ENCODE data around the gene ADAMTS2. TPM values are rescaled to one million over a fixed set of nuclear protein-coding genes. Genes with fewer than 3 reads are reported as not detected.

ADAMTS2 gene
- total RNA-seq, result 8.1 and 33.2 TPM in 2 replicates

GRCh38 chr5:179345433-179346321, at the start of gene ADAMTS2:
TSS of gene ADAMTS2 (minus strand) at chr5:179345461. CDS start at chr5:179345328, 133 bp downstream.

Small RNA genes within 50 kb of the gene (small RNA-seq; reads per million reads assigned to genes)
- gene AC109479.2 (ENCODE audit: low replicate concordance), result not detected

Other genes starting within 250 kb of the ADAMTS2 start
- gene RUFY1, start 205.1 kb upstream of the ADAMTS2 start, total RNA-seq, result 36.7 and 41.1 TPM in 2 replicates

Measured in placental pericyte (primary cell).